B cell (primary cell): ENCODE measurements around the gene GALK1. TPM values are rescaled to one million over a fixed set of nuclear protein-coding genes. Genes with fewer than 3 reads are reported as not detected.

ENCODE experiments used
- ATAC-seq: fragments of 200-7000 bp; cut with Tn5 transposase; one replicate; pipeline ENCODE4 v1.10.0; 2021; ENCODE audit warnings: low read depth, mild to moderate bottlenecking, moderate number of reproducible peaks, moderate library complexity
- CTCF ChIA-PET: fragments of 350-600 bp; sonication (Branson Sonifier 250); formaldehyde crosslinking; loops from one replicate; lab custom pipeline; 2021; ENCODE audit warnings: antibody characterized with exemption, inconsistent platforms; lab: Charles Lee
- POLR2A ChIA-PET: fragments of 350-600 bp; sonication (Branson Sonifier 250); formaldehyde crosslinking; loops from one replicate; lab custom pipeline; 2021; ENCODE audit warnings: antibody characterized with exemption; lab: Charles Lee
- DNase-seq: peaks from one replicate; pipeline ENCODE4 v3.0.0; 2013
- H2AFZ ChIP-seq: 2 replicates; pipeline ENCODE4 v1.6.1; 2012; ENCODE audit warnings: mild to moderate bottlenecking, low read depth, low read length; ENCODE audit not compliant: insufficient read depth, poor library complexity, severe bottlenecking
- H3K27ac ChIP-seq, 2 donors: 1 replicate in 1 of 2; 2 replicates in 1 of 2; pipeline ENCODE4 v1.5.1; 2012 to 2013; ENCODE audit warnings: low read length in 2 of 2, mild to moderate bottlenecking in 2 of 2, moderate library complexity in 1 of 2
- H3K27me3 ChIP-seq, 4 experiments: fragments of 200-600 bp in 1 of 4; sonication (generic) in 1 of 4; replicated peaks in 1 of 4; 1 replicate in 2 of 4; 2 replicates in 2 of 4; pipeline versions ENCODE4 v1.6.1 to v1.7.0; 2013 to 2016; ENCODE audit warnings: low read length in 3 of 4, mild to moderate bottlenecking in 2 of 4, mixed read lengths in 1 of 4, moderate library complexity in 1 of 4; ENCODE audit not compliant: insufficient read depth in 4 of 4, control insufficient read depth in 3 of 4; ENCODE audit errors: control extremely low read depth in 1 of 4
- H3K36me3 ChIP-seq, 2 experiments: replicated peaks in 1 of 2; 1 replicate in 1 of 2; 2 replicates in 1 of 2; pipeline versions ENCODE4 v1.6.1 to v1.7.1; 2013; ENCODE audit warnings: low read length in 1 of 2; ENCODE audit not compliant: insufficient read depth in 2 of 2, control insufficient read depth in 1 of 2; ENCODE audit errors: control extremely low read depth in 1 of 2, extremely low read depth in 1 of 2
- H3K4me1 ChIP-seq, 2 donors: fragments of 200-600 bp in 1 of 2; sonication (generic) in 1 of 2; 1 replicate in 1 of 2; 2 replicates in 1 of 2; pipeline versions ENCODE4 v1.5.1 to v1.6.1; 2013 to 2017; ENCODE audit warnings: low read length in 2 of 2; ENCODE audit not compliant: control insufficient read depth in 2 of 2, insufficient read depth in 2 of 2
- H3K4me2 ChIP-seq: replicated peaks from 2 replicates; pipeline ENCODE3; 2012; ENCODE audit warnings: mild to moderate bottlenecking, low read depth, low read length; ENCODE audit not compliant: poor library complexity, severe bottlenecking
- H3K4me3 ChIP-seq, 5 experiments: fragments of 200-600 bp in 1 of 5; sonication (generic) in 1 of 5; 1 replicate in 3 of 5; 2 replicates in 2 of 5; pipeline versions ENCODE4 v1.5.1 to v1.7.0; 2011 to 2016; ENCODE audit warnings: low read length in 4 of 5, mild to moderate bottlenecking in 4 of 5, low read depth in 2 of 5, control low read depth in 1 of 5, moderate library complexity in 1 of 5; ENCODE audit not compliant: insufficient read depth in 1 of 5; ENCODE audit errors: control extremely low read depth in 1 of 5, extremely low read depth in 1 of 5
- H3K79me2 ChIP-seq: fragments of 200-600 bp; sonication (generic); one replicate; pipeline ENCODE4 v1.6.0; 2016; ENCODE audit warnings: low read length; ENCODE audit not compliant: control insufficient read depth, insufficient read depth
- H3K9ac ChIP-seq: fragments of 200-600 bp; sonication (generic); 2 replicates; pipeline ENCODE4 v1.6.1; 2017; ENCODE audit warnings: mild to moderate bottlenecking, low read length, moderate library complexity
- H3K9me3 ChIP-seq, 3 donors: one replicate each; pipeline versions ENCODE4 v1.6.1 to v1.7.1; 2013; ENCODE audit warnings: low read length in 2 of 3; ENCODE audit not compliant: control insufficient read depth in 2 of 3, insufficient read depth in 1 of 3; ENCODE audit errors: control extremely low read depth in 1 of 3
- H4K20me1 ChIP-seq: 2 replicates; pipeline ENCODE4 v1.6.0; 2012; ENCODE audit warnings: mild to moderate bottlenecking, low read length; ENCODE audit not compliant: insufficient read depth, control insufficient read depth, poor library complexity, severe bottlenecking
- H3K27ac Mint-ChIP-seq: one replicate; pipeline ENCODE4 v1.8.0; 2021; ENCODE audit warnings: mixed read lengths
- H3K27me3 Mint-ChIP-seq: one replicate; pipeline ENCODE4 v1.8.0; 2021; ENCODE audit warnings: mixed read lengths
- H3K4me1 Mint-ChIP-seq: one replicate; pipeline ENCODE4 v1.8.0; 2021; ENCODE audit warnings: mixed read lengths
- H3K4me3 Mint-ChIP-seq: one replicate; pipeline ENCODE4 v1.8.0; 2021; ENCODE audit warnings: mixed read lengths
- H3K9me3 Mint-ChIP-seq: one replicate; pipeline ENCODE4 v1.8.0; 2022; ENCODE audit warnings: mixed read lengths; ENCODE audit not compliant: insufficient read depth
- CTCF ChIP-seq: fragments of 200-600 bp; IDR thresholded peaks from one replicate; pipeline ENCODE4 v1.8.0; 2022; ENCODE audit warnings: antibody characterized with exemption, mild to moderate bottlenecking
- EZH2 ChIP-seq: IDR thresholded peaks from 2 replicates; pipeline ENCODE4 v1.6.1; 2012; ENCODE audit warnings: borderline replicate concordance, low read depth, mild to moderate bottlenecking, moderate library complexity, low read length; ENCODE audit not compliant: insufficient read depth, poor library complexity, severe bottlenecking
- WGBS: methylation state at CpG from one replicate; pipeline ENCODE4 v1.1.5; 2013; ENCODE audit warnings: missing lambda C conversion rate; ENCODE audit not compliant: insufficient coverage; 5-methylcytosine and 5-hydroxymethylcytosine counted together
- intact Hi-C: fragments of 100-400 bp; cut with micrococcal nuclease; formaldehyde crosslinking; loops from one replicate; pipeline ENCODE4 v1.10.0; 2022
- polyA plus RNA-seq: library from polyadenylated mRNA; depleted of rRNA; stranded (reverse); fragments of >200 nt; gene quantifications from 2 replicates; pipeline ENCODE4 v1.2.3, GENCODE V29; 2012
- total RNA-seq, 2 donors: library from RNA; stranded (reverse); fragments of 120-200 nt in 1 of 2; gene quantifications; 1 replicate in 1 of 2; 2 replicates in 1 of 2; pipeline versions ENCODE4 v1.2.3 to v1.2.4, GENCODE V29; 2013 to 2022

The GALK1 gene
- total and polyA plus RNA-seq, 2 donors (not counting 1 experiment from before 2014, with no cell fraction given) = 29.8 to 37.4 TPM

GRCh38 chr17:75793460-75793859 is 28.5 kb upstream of the GALK1 start:
- Mint-ChIP-seq H3K27ac (no peak overlapping the region), H3K9me3 (no peaks in the 10 kb centered on the region), H3K27me3 (no peaks in the 10 kb centered on the region), H3K4me1 (peaks cover 4% of the 10 kb centered on the region), H3K4me3 (no peak overlapping the region)
- H3K27ac ChIP-seq = no peak overlapping the region
- TF ChIP-seq EZH2 = no peak
- no CpG with 5 or more reads among the region's 1 CpG for WGBS
- peaks cover 5 to 35% of the 10 kb centered on the region in 2 experiments for H3K36me3 ChIP-seq
- no peak overlapping the region for H2AFZ ChIP-seq
- H3K79me2 ChIP-seq = peaks cover 94% of the 10 kb centered on the region
- no peaks in the 10 kb centered on the region for H3K4me1 ChIP-seq
- peaks cover 15% of the 10 kb centered on the region for H4K20me1 ChIP-seq
- no peaks in the 10 kb centered on the region for H3K9me3 ChIP-seq
- ChIA-PET POLR2A (no interaction called here), CTCF (no interaction called here)
- no peak for DNase-seq
- no peak overlapping the region for H3K9ac ChIP-seq
- H3K4me3 ChIP-seq = no peak overlapping the region
- no peak for ATAC-seq
- H3K4me2 ChIP-seq = no peak overlapping the region
- intact Hi-C loops = no loop called here
- H3K27me3 ChIP-seq = no peaks in the 10 kb centered on the region

DNA sequence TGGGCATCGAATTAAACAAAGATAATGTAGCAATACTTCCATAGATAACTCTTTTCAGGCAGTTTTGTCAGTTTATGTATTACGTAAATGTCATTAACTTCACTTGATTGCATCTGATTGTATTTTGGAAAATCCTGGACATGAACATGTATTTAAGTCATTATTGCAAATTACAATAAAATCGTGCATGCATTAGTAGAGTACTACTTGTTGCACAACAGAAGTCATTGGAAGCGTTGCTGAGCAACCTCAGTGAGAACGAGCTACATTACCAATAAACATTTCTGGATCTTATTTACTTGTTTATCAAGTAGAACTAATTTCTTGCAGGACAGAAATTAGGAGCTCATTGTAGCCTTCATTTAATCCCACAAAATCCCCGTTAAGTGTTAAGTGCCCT is 26.3 kb upstream of the GALK1 start:
- Histone ChIP-seq H3K79me2 (peaks cover 99% of the 10 kb centered on the region), H3K9ac (no peak overlapping the region), H3K4me3 (no peak overlapping the region), H3K36me3 (peaks cover 2 to 27% of the 10 kb centered on the region in 2 experiments), H3K4me2 (no peak overlapping the region), H2AFZ (no peak overlapping the region), H3K9me3 (no peaks in the 10 kb centered on the region), H4K20me1 (peaks cover 15% of the 10 kb centered on the region), H3K27ac (no peak overlapping the region), H3K4me1 (peaks cover 10 to 11% of the 10 kb centered on the region in 2 donors), H3K27me3 (no peaks in the 10 kb centered on the region)
- Mint-ChIP-seq H3K27ac (no peak overlapping the region), H3K27me3 (no peaks in the 10 kb centered on the region), H3K4me3 (no peak overlapping the region), H3K4me1 (peaks cover 13% of the 10 kb centered on the region), H3K9me3 (no peaks in the 10 kb centered on the region)
- ATAC-seq (no peak), DNase-seq (no peak)
- ChIA-PET CTCF (interaction anchor here (0.9 to 1.7 kb wide), 9 partner anchors 8 to 56 kb away, joined by 3 to 8 read pairs (median 3); no protein-coding TSS in a partner anchor), POLR2A (no interaction called here)
- intact Hi-C loops = no loop called here
- no CpG with 5 or more reads among the region's 6 CpGs for WGBS
- TF ChIP-seq EZH2 = no peak
- no peak for TF ChIP-seq CTCF
